Gastroesophageal sphincter (tissue), 4 donors: ENCODE measurements around the gene KCNMA1. TPM values are rescaled to one million over a fixed set of nuclear protein-coding genes. Genes with fewer than 3 reads are reported as not detected.

Source experiments
- ATAC-seq: fragments of 150-250 bp; one replicate; pipeline ENCODE4 v1.9.1; 2016; ENCODE audit warnings: mild to moderate bottlenecking, moderate library complexity
- H3K27ac ChIP-seq, 4 donors: fragments of 200-600 bp; sonication (generic) in 3 of 4; 1 replicate in 3 of 4; 2 replicates in 1 of 4; pipeline ENCODE4 v1.5.1; 2016 to 2019
- H3K27me3 ChIP-seq: fragments of 200-600 bp; sonication (generic); one replicate; pipeline ENCODE4 v1.5.1; 2019
- H3K36me3 ChIP-seq, 2 donors: fragments of 200-600 bp; sonication (generic); one replicate each; pipeline ENCODE4 v1.5.1; 2019; ENCODE audit warnings: control low read depth in 1 of 2
- H3K4me1 ChIP-seq, 3 donors: fragments of 200-600 bp; sonication (generic); 1 replicate in 2 of 3; 2 replicates in 1 of 3; pipeline ENCODE4 v1.5.1; 2016 to 2019; ENCODE audit warnings: control low read depth in 2 of 3
- H3K4me3 ChIP-seq, 2 donors: fragments of 200-600 bp; sonication (generic); one replicate each; pipeline ENCODE4 v1.5.1; 2019; ENCODE audit warnings: mild to moderate bottlenecking in 1 of 2, moderate library complexity in 1 of 2
- H3K9me3 ChIP-seq, 3 donors: fragments of 200-600 bp; sonication (generic); one replicate each; pipeline ENCODE4 v1.5.1; 2017 to 2019; ENCODE audit warnings: control low read depth in 2 of 3
- EP300 ChIP-seq: sonication (generic); formaldehyde crosslinking; IDR thresholded peaks from one replicate; pipeline ENCODE4 v1.6.1; 2017; ENCODE audit warnings: antibody characterized with exemption, mild to moderate bottlenecking
- POLR2A ChIP-seq, 2 donors: fragments of 450-650 bp; IDR thresholded peaks; one replicate each; pipeline ENCODE4 v1.6.1; 2017; ENCODE audit warnings: antibody characterized with exemption in 2 of 2, mild to moderate bottlenecking in 2 of 2, moderate library complexity in 1 of 2
- POLR2AphosphoS5 ChIP-seq: sonication (generic); formaldehyde crosslinking; IDR thresholded peaks from one replicate; pipeline ENCODE4 v1.6.1; 2017; ENCODE audit warnings: antibody characterized with exemption
- WGBS, 2 donors: methylation state at CpG; one replicate each; pipeline ENCODE4 v1.1.5; 2018; ENCODE audit warnings: low coverage in 1 of 2; 5-methylcytosine and 5-hydroxymethylcytosine counted together
- total RNA-seq, 4 donors: library from RNA; depleted of rRNA; stranded (reverse); fragments of >200 nt; gene quantifications; one replicate each; pipeline ENCODE4 v1.1.0, GENCODE V29; 2016
- TF ChIP-seq, protein P1 (sequence below), 4 experiments: fragments of 200-600 bp in 2 of 4; fragments of 450-650 bp in 2 of 4; sonication (generic) in 1 of 4; IDR thresholded peaks; one replicate each; pipeline ENCODE4 v1.5.1; 2017 to 2019; ENCODE audit warnings: antibody characterized with exemption in 4 of 4, mild to moderate bottlenecking in 2 of 4, moderate library complexity in 2 of 4

KCNMA1 gene
- total RNA-seq, 4 donors from 2014 or later, result 168 to 389 (median 323) TPM

DNA sequence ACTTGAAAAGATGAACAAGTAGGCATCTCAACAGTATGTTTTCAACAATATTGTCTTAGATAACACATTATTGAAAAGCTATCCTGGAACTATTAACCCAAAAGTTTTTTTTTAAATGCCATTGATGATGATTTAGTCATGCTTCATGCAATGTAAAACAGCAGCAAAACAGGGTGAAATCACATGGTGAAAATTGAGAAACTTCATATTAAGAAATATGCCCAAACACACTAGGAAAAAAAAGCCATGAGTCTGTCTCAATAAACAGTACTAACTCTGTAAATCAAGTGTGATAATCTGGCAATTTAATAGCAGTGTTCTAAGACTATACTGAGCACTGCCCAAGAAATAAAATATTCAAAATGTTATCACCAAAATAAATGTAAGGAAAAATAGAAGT, 613.1 kb downstream of the KCNMA1 start:
- Histone ChIP-seq H3K9me3 (no peaks in the 10 kb centered on the region), H3K27ac (no peak overlapping the region), H3K36me3 (peaks cover 0 to 14% of the 10 kb centered on the region in 2 donors), H3K27me3 (no peaks in the 10 kb centered on the region), H3K4me1 (peaks cover 0 to 11% (median 0%) of the 10 kb centered on the region in 3 donors), H3K4me3 (no peak overlapping the region)
- TF ChIP-seq POLR2A (IDR thresholded peaks at IDR 0.05), result no peak
- TF ChIP-seq EP300, result no peak
- TF ChIP-seq, protein P1, sequence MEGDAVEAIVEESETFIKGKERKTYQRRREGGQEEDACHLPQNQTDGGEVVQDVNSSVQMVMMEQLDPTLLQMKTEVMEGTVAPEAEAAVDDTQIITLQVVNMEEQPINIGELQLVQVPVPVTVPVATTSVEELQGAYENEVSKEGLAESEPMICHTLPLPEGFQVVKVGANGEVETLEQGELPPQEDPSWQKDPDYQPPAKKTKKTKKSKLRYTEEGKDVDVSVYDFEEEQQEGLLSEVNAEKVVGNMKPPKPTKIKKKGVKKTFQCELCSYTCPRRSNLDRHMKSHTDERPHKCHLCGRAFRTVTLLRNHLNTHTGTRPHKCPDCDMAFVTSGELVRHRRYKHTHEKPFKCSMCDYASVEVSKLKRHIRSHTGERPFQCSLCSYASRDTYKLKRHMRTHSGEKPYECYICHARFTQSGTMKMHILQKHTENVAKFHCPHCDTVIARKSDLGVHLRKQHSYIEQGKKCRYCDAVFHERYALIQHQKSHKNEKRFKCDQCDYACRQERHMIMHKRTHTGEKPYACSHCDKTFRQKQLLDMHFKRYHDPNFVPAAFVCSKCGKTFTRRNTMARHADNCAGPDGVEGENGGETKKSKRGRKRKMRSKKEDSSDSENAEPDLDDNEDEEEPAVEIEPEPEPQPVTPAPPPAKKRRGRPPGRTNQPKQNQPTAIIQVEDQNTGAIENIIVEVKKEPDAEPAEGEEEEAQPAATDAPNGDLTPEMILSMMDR (IDR thresholded peaks at IDR 0.05), result no peak
- no peak for TF ChIP-seq POLR2AphosphoS5
- ATAC-seq, result no peak

DNA sequence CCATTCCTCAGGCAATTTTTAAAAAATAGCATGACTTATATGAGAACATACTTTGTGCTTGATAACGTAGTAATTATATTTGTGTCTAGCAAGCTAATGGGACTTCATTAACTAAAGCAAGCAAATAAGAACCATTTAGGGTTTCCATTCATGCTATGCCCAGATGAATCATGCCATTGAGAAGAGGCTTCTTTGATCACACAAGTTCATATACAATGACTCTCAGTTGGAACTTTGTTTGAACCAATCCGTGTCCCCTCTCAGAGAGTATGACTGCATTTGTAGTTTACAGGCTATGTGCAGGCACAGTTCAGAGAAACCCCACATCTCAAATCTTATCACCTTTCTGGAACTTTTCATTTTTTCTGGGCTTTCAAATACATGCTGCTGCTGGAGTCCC, 614.2 kb downstream of the KCNMA1 start:
- ATAC-seq, result no peak
- 65 to 88% methylated on average over 2 of the region's 2 CpGs for WGBS, 2 donors
- Histone ChIP-seq H3K27me3 (no peaks in the 10 kb centered on the region), H3K4me1 (peaks cover 0 to 11% (median 0%) of the 10 kb centered on the region in 3 donors), H3K9me3 (no peaks in the 10 kb centered on the region), H3K27ac (no peak overlapping the region), H3K4me3 (no peak overlapping the region), H3K36me3 (peaks cover 0 to 19% of the 10 kb centered on the region in 2 donors)
- no peak for TF ChIP-seq POLR2A (IDR thresholded peaks at IDR 0.05)
- TF ChIP-seq POLR2AphosphoS5, result no peak
- TF ChIP-seq, protein P1 (IDR thresholded peaks at IDR 0.05), result no peak
- TF ChIP-seq EP300, result no peak

DNA sequence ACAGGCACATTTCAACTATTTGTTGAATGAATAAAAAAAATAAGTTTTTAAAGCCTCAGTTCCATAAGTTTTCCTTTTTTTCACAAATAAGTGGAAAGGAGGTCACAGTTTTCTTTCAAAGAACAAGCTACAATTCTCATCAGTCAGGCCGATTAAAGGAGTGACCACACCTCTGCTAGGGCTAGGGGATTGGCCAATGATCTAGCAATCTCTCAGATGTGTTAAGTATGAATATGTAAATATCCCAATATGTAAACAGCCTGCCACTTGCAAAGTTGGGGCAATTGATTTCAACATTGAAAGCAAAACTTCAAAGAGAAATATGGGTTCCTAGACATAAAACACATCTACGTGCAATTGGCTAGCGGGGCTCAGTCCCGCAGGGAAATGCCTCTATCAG, 614.9 kb downstream of the KCNMA1 start:
- no peak for ATAC-seq
- Histone ChIP-seq H3K36me3 (peaks cover 0 to 12% of the 10 kb centered on the region in 2 donors), H3K9me3 (no peaks in the 10 kb centered on the region), H3K27me3 (no peaks in the 10 kb centered on the region), H3K4me1 (peaks cover 0 to 11% (median 0%) of the 10 kb centered on the region in 3 donors), H3K27ac (no peak overlapping the region), H3K4me3 (no peak overlapping the region)
- WGBS, 2 donors, result 73 to 100% methylated on average over 2 to 4 of the region's 4 CpGs
- TF ChIP-seq POLR2A (IDR thresholded peaks at IDR 0.05), result no peak
- TF ChIP-seq EP300, result no peak
- TF ChIP-seq POLR2AphosphoS5, result no peak
- TF ChIP-seq, protein P1 (IDR thresholded peaks at IDR 0.05), result no peak

GRCh38 chr10:77021966-77022490, 615.6 kb downstream of the KCNMA1 start:
- peaks cover 0 to 6% of the 10 kb centered on the region in 2 donors for H3K36me3 ChIP-seq
- TF ChIP-seq POLR2A (IDR thresholded peaks at IDR 0.05), result no peak
- no peak for TF ChIP-seq EP300
- no peak for TF ChIP-seq POLR2AphosphoS5
- TF ChIP-seq, protein P1 (IDR thresholded peaks at IDR 0.05), result no peak
- H3K9me3 ChIP-seq, result no peaks in the 10 kb centered on the region
- peaks cover 0 to 11% (median 0%) of the 10 kb centered on the region in 3 donors for H3K4me1 ChIP-seq
- WGBS, 2 donors, result 27 to 37% methylated on average over 4 of the region's 4 CpGs
- ATAC-seq, result no peak
- no peaks in the 10 kb centered on the region for H3K27me3 ChIP-seq
- H3K4me3 ChIP-seq, result no peak overlapping the region
- H3K27ac ChIP-seq, result no peak overlapping the region

DNA sequence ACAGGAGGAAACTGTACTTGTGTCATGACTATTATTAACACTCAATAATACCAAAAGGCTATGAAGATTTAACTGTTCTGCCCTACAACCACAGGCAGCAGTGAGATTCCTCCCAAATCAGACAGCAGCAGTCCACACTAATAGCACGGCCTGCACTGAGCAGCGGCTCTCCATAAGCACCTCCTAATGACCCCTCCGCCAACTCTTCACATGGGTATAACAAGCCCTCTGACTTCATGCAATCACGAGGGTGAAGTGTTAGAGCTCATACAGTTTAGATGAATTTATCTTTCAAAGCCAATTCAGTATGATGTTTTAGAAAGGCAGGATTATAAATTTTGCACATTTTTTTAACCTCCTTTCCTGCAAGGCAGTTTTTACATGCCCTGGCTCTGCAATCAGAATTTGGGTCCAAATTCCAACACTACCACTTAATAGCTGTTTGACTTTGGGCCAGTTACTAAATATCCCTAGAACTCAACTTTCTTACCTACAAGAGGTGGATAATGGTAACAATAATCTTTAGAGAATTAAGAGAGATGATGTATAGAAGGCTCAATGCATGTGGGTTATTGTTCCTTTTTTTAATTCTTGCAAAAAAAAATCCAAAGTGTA, 617.1 kb downstream of the KCNMA1 start:
- Histone ChIP-seq H3K27ac (no peak overlapping the region), H3K27me3 (no peaks in the 10 kb centered on the region), H3K4me1 (peaks cover 0 to 11% (median 0%) of the 10 kb centered on the region in 3 donors), H3K36me3 (peaks cover 0 to 6% of the 10 kb centered on the region in 2 donors), H3K4me3 (no peak overlapping the region), H3K9me3 (no peaks in the 10 kb centered on the region)
- no peak for ATAC-seq
- 80 to 86% methylated on average over 1 to 3 of the region's 4 CpGs for WGBS, 2 donors
- TF ChIP-seq POLR2AphosphoS5 (no peak), EP300 (no peak), POLR2A (IDR thresholded peaks at IDR 0.05) (no peak)
- TF ChIP-seq, protein P1 (IDR thresholded peaks at IDR 0.05), result no peak
